Neutrophil (primary cell): ENCODE results near the gene MAN1A1.

Experiments used
- H3K27ac ChIP-seq: fragments of 200-600 bp; sonication (generic); 2 replicates; pipeline ENCODE4 v1.5.1; 2016; ENCODE audit warnings: mild to moderate bottlenecking, moderate library complexity
- H3K27me3 ChIP-seq: fragments of 200-600 bp; sonication (generic); 2 replicates; pipeline ENCODE4 v1.6.0; 2016; ENCODE audit warnings: mild to moderate bottlenecking
- H3K36me3 ChIP-seq: fragments of 200-600 bp; sonication (generic); 2 replicates; pipeline ENCODE4 v1.5.1; 2017
- H3K4me1 ChIP-seq, 2 experiments: fragments of 200-600 bp in 1 of 2; sonication (generic) in 1 of 2; 1 replicate in 1 of 2; 2 replicates in 1 of 2; pipeline versions ENCODE4 v1.5.1 to v1.6.1; 2013 to 2016; ENCODE audit warnings: low read depth in 1 of 2, low read length in 1 of 2, mild to moderate bottlenecking in 1 of 2, moderate library complexity in 1 of 2; ENCODE audit not compliant: control insufficient read depth in 1 of 2, insufficient read depth in 1 of 2
- H3K4me3 ChIP-seq, 2 experiments: fragments of 200-600 bp in 1 of 2; sonication (generic) in 1 of 2; 1 replicate in 1 of 2; 2 replicates in 1 of 2; pipeline ENCODE4 v1.5.1; 2013 to 2016; ENCODE audit warnings: low read depth in 1 of 2, low read length in 1 of 2, mild to moderate bottlenecking in 1 of 2, moderate library complexity in 1 of 2
- H3K9me3 ChIP-seq: fragments of 200-600 bp; sonication (generic); 2 replicates; pipeline ENCODE4 v1.5.1; 2016
- TF ChIP-seq, protein P1 (sequence below): fragments of 200-600 bp; sonication (generic); IDR thresholded peaks from 2 replicates; pipeline ENCODE4 v1.5.1; 2016; ENCODE audit warnings: antibody characterized with exemption

Gene MAN1A1

DNA sequence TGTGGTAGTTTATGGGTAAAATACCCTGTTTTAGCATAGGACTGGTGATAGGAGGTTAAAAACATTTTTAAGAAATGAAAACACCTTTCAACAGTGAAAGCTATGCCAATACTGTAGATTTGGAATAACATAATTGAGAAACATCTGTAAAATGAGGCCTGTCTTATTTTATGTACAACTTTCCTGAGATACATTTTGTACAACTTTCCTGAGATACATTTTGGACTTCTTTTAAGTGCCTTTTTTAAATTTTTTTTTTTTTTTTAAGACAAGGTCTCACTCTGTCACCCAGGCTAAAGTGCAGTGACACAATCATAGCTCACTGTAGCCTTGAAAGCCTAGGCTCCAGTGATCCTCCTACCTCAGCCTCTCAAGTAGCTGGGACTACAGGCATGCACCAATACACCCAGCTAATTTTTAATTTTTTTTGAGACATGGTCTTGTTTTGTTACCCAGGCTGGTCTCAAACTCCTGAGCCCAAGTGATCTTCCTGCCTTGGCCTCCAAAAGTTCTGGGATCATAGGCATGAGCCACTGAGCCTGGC lies 84.6 kb downstream of the MAN1A1 start:
- peaks cover 0 to 7% of the 10 kb centered on the region in 2 experiments for H3K4me1 ChIP-seq
- no peak overlapping the region for H3K4me3 ChIP-seq
- no peaks in the 10 kb centered on the region for H3K9me3 ChIP-seq
- H3K27me3 ChIP-seq, result no peaks in the 10 kb centered on the region
- no peaks in the 10 kb centered on the region for H3K36me3 ChIP-seq
- TF ChIP-seq, protein P1, sequence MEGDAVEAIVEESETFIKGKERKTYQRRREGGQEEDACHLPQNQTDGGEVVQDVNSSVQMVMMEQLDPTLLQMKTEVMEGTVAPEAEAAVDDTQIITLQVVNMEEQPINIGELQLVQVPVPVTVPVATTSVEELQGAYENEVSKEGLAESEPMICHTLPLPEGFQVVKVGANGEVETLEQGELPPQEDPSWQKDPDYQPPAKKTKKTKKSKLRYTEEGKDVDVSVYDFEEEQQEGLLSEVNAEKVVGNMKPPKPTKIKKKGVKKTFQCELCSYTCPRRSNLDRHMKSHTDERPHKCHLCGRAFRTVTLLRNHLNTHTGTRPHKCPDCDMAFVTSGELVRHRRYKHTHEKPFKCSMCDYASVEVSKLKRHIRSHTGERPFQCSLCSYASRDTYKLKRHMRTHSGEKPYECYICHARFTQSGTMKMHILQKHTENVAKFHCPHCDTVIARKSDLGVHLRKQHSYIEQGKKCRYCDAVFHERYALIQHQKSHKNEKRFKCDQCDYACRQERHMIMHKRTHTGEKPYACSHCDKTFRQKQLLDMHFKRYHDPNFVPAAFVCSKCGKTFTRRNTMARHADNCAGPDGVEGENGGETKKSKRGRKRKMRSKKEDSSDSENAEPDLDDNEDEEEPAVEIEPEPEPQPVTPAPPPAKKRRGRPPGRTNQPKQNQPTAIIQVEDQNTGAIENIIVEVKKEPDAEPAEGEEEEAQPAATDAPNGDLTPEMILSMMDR, result no peak
- H3K27ac ChIP-seq, result no peak overlapping the region

DNA sequence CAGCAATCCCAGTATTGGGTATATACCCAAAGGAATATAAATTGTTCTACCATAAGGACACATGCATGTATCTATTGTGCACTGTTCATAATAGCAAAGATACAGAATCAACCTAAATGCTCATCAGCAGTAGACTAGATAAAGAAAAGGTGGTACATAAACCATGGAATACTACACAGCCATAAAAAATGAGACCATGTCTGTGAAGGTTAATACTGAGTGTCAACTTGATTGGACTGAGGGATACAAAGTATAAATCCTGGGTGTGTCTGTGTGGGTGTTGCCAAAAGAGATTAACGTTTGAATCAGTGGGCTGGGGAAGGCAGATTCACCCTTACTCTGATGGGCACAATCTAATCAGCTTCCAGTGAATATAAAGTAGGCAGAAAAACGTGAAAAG lies 86.9 kb downstream of the MAN1A1 start:
- no peak overlapping the region for H3K27ac ChIP-seq
- no peaks in the 10 kb centered on the region for H3K36me3 ChIP-seq
- H3K9me3 ChIP-seq, result no peaks in the 10 kb centered on the region
- no peaks in the 10 kb centered on the region for H3K27me3 ChIP-seq
- TF ChIP-seq, protein P1, result no peak
- peaks cover 0 to 7% of the 10 kb centered on the region in 2 experiments for H3K4me1 ChIP-seq
- H3K4me3 ChIP-seq, result no peak overlapping the region

DNA sequence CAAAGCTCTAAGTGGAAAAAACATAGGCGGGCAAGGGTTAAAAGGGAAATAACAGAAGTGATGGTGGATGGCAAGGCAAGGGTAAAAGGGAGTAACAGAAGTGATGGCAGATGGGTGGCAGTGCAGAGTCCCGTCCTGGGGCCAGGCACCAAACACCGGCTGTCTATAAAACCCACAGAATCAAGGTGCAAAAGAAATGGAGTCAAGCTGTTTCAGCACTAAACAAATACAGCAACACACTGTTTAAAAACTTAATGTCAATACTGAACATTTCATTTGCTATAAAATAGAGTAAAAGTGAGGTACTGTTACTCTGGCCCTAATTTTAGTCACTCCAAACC lies 87.6 kb downstream of the MAN1A1 start:
- no peaks in the 10 kb centered on the region for H3K27me3 ChIP-seq
- H3K9me3 ChIP-seq, result no peaks in the 10 kb centered on the region
- H3K36me3 ChIP-seq, result no peaks in the 10 kb centered on the region
- H3K4me1 ChIP-seq, result peaks cover 0 to 3% of the 10 kb centered on the region in 2 experiments
- H3K4me3 ChIP-seq, result no peak overlapping the region
- H3K27ac ChIP-seq, result no peak overlapping the region
- TF ChIP-seq, protein P1, result no peak

DNA sequence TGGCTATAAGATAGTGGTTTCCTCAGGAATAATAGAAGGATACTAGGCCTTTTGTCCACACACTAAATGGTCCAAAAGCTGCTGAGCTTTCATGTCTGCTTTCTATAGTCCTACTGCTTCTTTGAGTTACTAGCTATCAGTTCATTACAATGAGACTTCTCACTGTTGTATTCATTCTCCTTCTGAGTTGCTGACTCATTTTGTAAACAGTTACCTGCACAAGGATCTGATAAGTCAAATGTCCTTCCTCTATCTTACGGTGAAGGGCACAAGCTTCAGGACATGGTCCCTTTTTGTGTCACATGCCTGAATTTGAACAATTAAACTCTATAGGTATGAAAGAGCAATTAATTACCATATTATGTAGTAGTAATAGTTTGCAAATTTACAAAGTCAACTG lies 90.5 kb downstream of the MAN1A1 start:
- TF ChIP-seq, protein P1, result no peak
- Histone ChIP-seq H3K36me3 (no peaks in the 10 kb centered on the region), H3K27ac (no peak overlapping the region), H3K4me1 (peaks cover 0 to 3% of the 10 kb centered on the region in 2 experiments), H3K9me3 (no peaks in the 10 kb centered on the region), H3K27me3 (no peaks in the 10 kb centered on the region), H3K4me3 (no peak overlapping the region)

DNA sequence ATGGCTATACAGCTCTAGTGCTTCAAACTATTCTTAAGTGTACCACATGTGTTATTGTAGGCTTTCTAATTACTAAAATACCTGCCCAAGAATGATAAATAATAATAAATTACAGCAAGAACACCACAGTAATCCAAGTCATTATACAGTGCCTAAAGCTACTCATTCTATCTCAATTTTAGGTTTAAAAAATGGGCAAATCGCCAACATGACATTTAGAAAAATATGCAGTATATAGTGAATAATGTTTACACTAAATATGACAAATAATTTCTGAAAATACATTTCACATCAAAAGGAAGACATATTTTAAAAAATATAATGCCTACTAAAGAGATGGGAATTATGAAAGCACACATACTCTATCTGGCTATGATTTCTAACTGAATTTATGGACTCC lies 91.8 kb downstream of the MAN1A1 start:
- no peaks in the 10 kb centered on the region for H3K36me3 ChIP-seq
- peaks cover 0 to 3% of the 10 kb centered on the region in 2 experiments for H3K4me1 ChIP-seq
- H3K9me3 ChIP-seq, result no peaks in the 10 kb centered on the region
- no peaks in the 10 kb centered on the region for H3K27me3 ChIP-seq
- TF ChIP-seq, protein P1, result no peak
- H3K27ac ChIP-seq, result no peak overlapping the region
- H3K4me3 ChIP-seq, result no peak overlapping the region
